MCF 10A (cell line): Measurements from ENCODE around the gene PTPRG. TPM values are rescaled to one million over a fixed set of nuclear protein-coding genes. Genes with fewer than 3 reads are reported as not detected.

Experiments
- BruUV-seq: library from RNA; stranded (reverse); fragments of 400-500 nt; replicated peaks from 2 replicates; lab custom pipeline; 2021; lab: Mats Ljungman, UMichigan
- CTCF ChIA-PET: fragments of 300-600 bp; sonication (Branson Sonifier 250); formaldehyde crosslinking; extraction: SDS; loops from one replicate; lab custom pipeline; 2021; ENCODE audit warnings: antibody characterized with exemption, inconsistent platforms; lab: Yijun Ruan, JAX
- POLR2A ChIA-PET: fragments of 300-600, 350-650 bp; sonication (Branson Sonifier 250); formaldehyde crosslinking; extraction: SDS; loops from one replicate; lab custom pipeline; 2020; ENCODE audit warnings: antibody characterized with exemption, inconsistent platforms; lab: Yijun Ruan, JAX
- DNase-seq: peaks from one replicate; pipeline ENCODE4 v3.0.0-alpha.2; 2018; ENCODE audit not compliant: unreplicated experiment
- H3K27ac Mint-ChIP-seq: one replicate; pipeline ENCODE4 v1.8.0; 2022; ENCODE audit warnings: mild to moderate bottlenecking, low read depth, mixed read lengths; ENCODE audit not compliant: unreplicated experiment
- H3K27me3 Mint-ChIP-seq: one replicate; pipeline ENCODE4 v1.8.0; 2022; ENCODE audit warnings: mixed read lengths; ENCODE audit not compliant: insufficient read depth, unreplicated experiment
- H3K36me3 Mint-ChIP-seq: one replicate; pipeline ENCODE4 v1.8.0; 2022; ENCODE audit warnings: mild to moderate bottlenecking, moderate library complexity, mixed read lengths; ENCODE audit not compliant: insufficient read depth, unreplicated experiment
- H3K4me1 Mint-ChIP-seq: one replicate; pipeline ENCODE4 v1.8.0; 2022; ENCODE audit warnings: mixed read lengths; ENCODE audit not compliant: insufficient read depth, unreplicated experiment
- H3K4me3 Mint-ChIP-seq: one replicate; pipeline ENCODE4 v1.8.0; 2022; ENCODE audit warnings: mild to moderate bottlenecking, moderate library complexity, mixed read lengths; ENCODE audit not compliant: unreplicated experiment
- H3K9me3 Mint-ChIP-seq: one replicate; pipeline ENCODE4 v1.8.0; 2022; ENCODE audit warnings: mixed read lengths; ENCODE audit not compliant: unreplicated experiment
- CTCF ChIP-seq: fragments of 200-600 bp; IDR thresholded peaks from one replicate; pipeline ENCODE4 v1.8.0; 2022; ENCODE audit warnings: antibody characterized with exemption, mild to moderate bottlenecking; ENCODE audit not compliant: unreplicated experiment
- intact Hi-C: fragments of 100-400 bp; cut with micrococcal nuclease; formaldehyde crosslinking; loops from 2 replicates; pipeline ENCODE4 v1.14.1; 2022
- total RNA-seq: library from RNA; stranded (reverse); gene quantifications from 2 replicates; pipeline ENCODE4 v1.2.3, GENCODE V29; 2022

Gene PTPRG
- total RNA-seq, 1 experiment from 2014 or later: 54.5 TPM

GRCh38 chr3:62070891-62071290, 509.5 kb downstream of the PTPRG start:
- Mint-ChIP-seq H3K4me1 (no peaks in the 10 kb centered on the region), H3K27me3 (no peaks in the 10 kb centered on the region), H3K4me3 (no peak overlapping the region), H3K27ac (no peak overlapping the region), H3K36me3 (no peaks in the 10 kb centered on the region), H3K9me3 (no peaks in the 10 kb centered on the region)
- BruUV-seq: no TSS peak
- no peak for DNase-seq
- CTCF ChIA-PET: interaction anchor here (0.6 to 1.6 kb wide), 4 partner anchors 15 to 505 kb away, joined by 3 to 4 read pairs (median 3); no protein-coding TSS in a partner anchor
- intact Hi-C loops: no loop called here
- POLR2A ChIA-PET: interaction anchor here (0.7 kb wide), 1 partner anchor 18 kb away, joined by 3 read pairs; no protein-coding TSS in a partner anchor
- no peak for TF ChIP-seq CTCF

- H3K27me3 Mint-ChIP-seq: no peaks in the 10 kb centered on the region
- no peak for TF ChIP-seq CTCF
- no TSS peak for BruUV-seq
- peaks cover under 1% of the 10 kb centered on the region for H3K36me3 Mint-ChIP-seq
- H3K27ac Mint-ChIP-seq: no peak overlapping the region
- no peaks in the 10 kb centered on the region for H3K9me3 Mint-ChIP-seq
- ChIA-PET CTCF (no interaction called here), POLR2A (no interaction called here)
- intact Hi-C loops: no loop called here
- H3K4me3 Mint-ChIP-seq: no peak overlapping the region
- no peak for DNase-seq
- H3K4me1 Mint-ChIP-seq: no peaks in the 10 kb centered on the region
Measured at GRCh38 chr3:62073038-62073437, 511.7 kb downstream of the PTPRG start.

GRCh38 chr3:62084558-62084957, 523.2 kb downstream of the PTPRG start:
- POLR2A ChIA-PET: no interaction called here
- Mint-ChIP-seq H3K4me3 (no peak overlapping the region), H3K27me3 (no peaks in the 10 kb centered on the region), H3K27ac (peak overlapping the region; percentile 28), H3K4me1 (peaks cover 15% of the 10 kb centered on the region), H3K36me3 (no peaks in the 10 kb centered on the region), H3K9me3 (no peaks in the 10 kb centered on the region)
- intact Hi-C loops: no loop called here
- BruUV-seq: no TSS peak
- CTCF ChIA-PET: interaction anchor here (0.6 to 1.3 kb wide), 3 partner anchors 11 to 271 kb away, joined by 3 to 5 read pairs (median 4); no protein-coding TSS in a partner anchor
- TF ChIP-seq CTCF: no peak
- peak; percentile 60 for DNase-seq

- intact Hi-C loops: no loop called here
- Mint-ChIP-seq H3K27ac (no peak overlapping the region), H3K4me3 (no peak overlapping the region), H3K27me3 (no peaks in the 10 kb centered on the region), H3K36me3 (no peaks in the 10 kb centered on the region), H3K4me1 (peaks cover 13% of the 10 kb centered on the region), H3K9me3 (no peaks in the 10 kb centered on the region)
- ChIA-PET CTCF (interaction anchor here (0.6 kb wide), 1 partner anchor 50 kb away, joined by 4 read pairs; no protein-coding TSS in a partner anchor), POLR2A (no interaction called here)
- no peak for TF ChIP-seq CTCF
- DNase-seq: no peak
- no TSS peak for BruUV-seq
Measured at GRCh38 chr3:62088472-62089104, 527.2 kb downstream of the PTPRG start.
